Activated CD8-positive, alpha-beta memory T cell treated with anti-CD3 and anti-CD28 coated beads, Interleukin-2, amount 50 U/mL, for 48 hours (primary cell): ENCODE measurements around the gene TAS2R60.
"Not testable (repeated sequence)": the region's sequence is repeated elsewhere in the genome, so short reads cannot be mapped to it uniquely, and the experiment has no call there.

Experiments used
- DNase-seq: peaks from one replicate; pipeline ENCODE4 v3.0.0-alpha.2; 2020

The TAS2R60 gene

GRCh38 chr7:143479055-143479766 is 36.0 kb downstream of the TAS2R60 start:
- DNase-seq: no peak

- no peak for DNase-seq
These were observed 37.2 kb downstream of the TAS2R60 start for GRCh38 chr7:143480501-143480900.

GRCh38 chr7:143484119-143484518 is 40.9 kb downstream of the TAS2R60 start:
- DNase-seq: no peak

GRCh38 chr7:143485094-143485493 is 41.8 kb downstream of the TAS2R60 start:
- no peak for DNase-seq

DNA sequence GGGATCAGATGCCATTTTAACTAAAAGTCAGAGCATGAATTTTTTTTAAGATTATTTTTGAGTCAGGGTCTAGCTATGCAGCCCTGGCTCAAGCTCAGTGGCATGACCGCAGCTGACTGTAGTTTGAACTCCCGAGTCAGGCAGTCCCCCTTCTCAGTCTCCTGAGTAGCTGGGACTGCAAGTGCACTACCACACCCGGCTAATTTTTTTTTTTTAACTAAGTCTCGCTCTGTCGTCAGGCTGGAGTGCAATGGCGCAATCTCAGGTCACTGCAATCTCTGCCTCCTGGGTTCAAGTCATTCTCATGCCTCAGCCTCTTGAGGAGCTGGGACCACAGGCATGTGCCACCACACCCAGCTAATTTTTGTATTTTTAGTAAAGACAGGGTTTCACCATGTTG is 42.2 kb downstream of the TAS2R60 start:
- DNase-seq: no peak

GRCh38 chr7:143486266-143486665 is 43.0 kb downstream of the TAS2R60 start:
- not testable (repeated sequence) for DNase-seq

DNA sequence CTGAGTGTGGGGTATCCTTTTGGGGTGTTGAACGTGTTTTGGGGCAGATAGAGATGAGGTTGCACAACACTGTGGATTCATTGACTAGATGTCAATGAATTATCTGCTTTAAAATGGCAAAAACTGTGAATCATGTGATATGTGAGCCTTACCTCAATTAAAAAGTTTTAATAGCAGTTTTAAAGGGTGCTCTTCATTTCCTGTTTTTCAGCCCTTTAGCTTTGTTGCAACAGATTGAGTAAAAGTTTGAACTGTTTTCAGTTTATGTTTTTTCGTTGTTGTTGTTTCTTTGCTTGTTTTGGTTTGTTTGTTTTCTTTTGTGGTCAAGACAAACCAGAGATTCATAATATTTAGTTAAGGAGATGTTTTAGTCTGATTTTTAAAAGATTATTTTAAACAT is 43.8 kb downstream of the TAS2R60 start:
- no peak for DNase-seq

- DNase-seq: no peak
These were observed 44.3 kb downstream of the TAS2R60 start for GRCh38 chr7:143487566-143487965.

DNA sequence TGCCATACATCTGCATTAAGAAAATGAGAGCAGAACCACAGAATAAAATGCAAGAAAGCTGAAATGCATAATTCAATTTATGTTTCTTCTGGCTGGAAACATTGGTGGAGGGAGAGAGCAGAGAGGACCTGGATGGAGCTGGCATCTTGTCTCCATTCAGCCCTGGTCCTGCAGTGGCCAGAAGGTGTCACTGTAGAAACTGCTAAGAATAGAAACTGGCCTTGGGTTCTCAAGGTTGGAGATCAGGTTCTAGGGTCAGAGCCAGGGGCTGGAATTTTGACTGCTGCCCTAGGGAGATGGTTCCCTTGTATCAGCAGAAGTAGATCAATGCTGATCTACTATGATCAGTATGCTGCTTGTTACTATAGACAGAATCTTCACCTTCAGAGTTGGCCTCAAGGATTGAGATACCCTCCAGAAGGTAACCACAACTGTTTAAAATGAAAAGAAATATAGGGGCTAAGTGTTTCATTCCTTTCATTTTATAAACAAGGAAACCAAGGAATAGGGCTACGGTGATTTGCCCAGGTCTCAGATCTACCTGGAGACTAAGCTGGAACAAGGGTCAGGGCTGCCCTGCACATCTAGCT is 47.6 kb downstream of the TAS2R60 start:
- no peak for DNase-seq

DNA sequence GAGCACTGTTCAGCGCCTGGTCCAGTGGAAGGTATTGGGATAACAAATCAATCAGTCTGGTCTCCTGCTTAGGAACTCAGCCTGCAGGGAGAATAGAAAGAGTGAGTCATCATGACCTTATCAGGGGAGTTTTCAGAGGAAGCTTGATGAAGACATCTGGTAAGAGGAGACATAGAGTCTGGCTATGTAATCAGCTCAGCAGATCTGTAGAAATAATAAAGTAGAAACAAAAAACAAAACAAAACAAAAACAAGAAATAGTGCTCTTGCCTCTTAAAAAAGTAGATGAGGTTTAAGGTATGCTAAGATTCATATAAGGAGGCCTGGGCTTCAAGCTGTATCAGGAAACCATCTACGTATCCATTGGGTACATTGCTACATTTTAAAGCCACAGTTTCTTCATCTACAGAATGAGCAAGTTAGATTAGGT is 48.8 kb downstream of the TAS2R60 start:
- no peak for DNase-seq

GRCh38 chr7:143492799-143493739 is 49.8 kb downstream of the TAS2R60 start:
- no peak for DNase-seq

GRCh38 chr7:143493751-143494150 is 50.5 kb downstream of the TAS2R60 start:
- DNase-seq: no peak
